C1 segment of cervical spinal cord (tissue), 14 donors: ENCODE measurements around the gene ADGRG1.
"Not testable (repeated sequence)": the region's sequence is repeated elsewhere in the genome, so short reads cannot be mapped to it uniquely, and the experiment has no call there.

Source experiments
- DNase-seq, 14 donors: peaks; one replicate each; lab custom pipeline; 2025; lab: John Stamatoyannopoulos, UW

Gene ADGRG1

GRCh38 chr16:57698812-57699405 lies 70.5 kb downstream of the ADGRG1 start:
- no peak for DNase-seq

- DNase-seq: no peak
Measured at GRCh38 chr16:57699481-57699880, 71.1 kb downstream of the ADGRG1 start.

GRCh38 chr16:57699899-57700298 lies 71.5 kb downstream of the ADGRG1 start:
- no peak for DNase-seq

- DNase-seq: no peak
Measured at GRCh38 chr16:57700781-57701551, 72.5 kb downstream of the ADGRG1 start.

GRCh38 chr16:57701759-57702371 lies 73.4 kb downstream of the ADGRG1 start:
- no peak for DNase-seq

GRCh38 chr16:57703416-57704010 lies 75.1 kb downstream of the ADGRG1 start:
- no peak for DNase-seq

GRCh38 chr16:57704011-57704904 lies 75.8 kb downstream of the ADGRG1 start:
- DNase-seq: no peak

- no peak for DNase-seq
Measured at GRCh38 chr16:57704905-57705852, 76.7 kb downstream of the ADGRG1 start.

- DNase-seq: no peak
Measured at GRCh38 chr16:57706717-57707116, 78.3 kb downstream of the ADGRG1 start.

GRCh38 chr16:57707331-57707730 lies 78.9 kb downstream of the ADGRG1 start:
- no peak for DNase-seq

- no peak for DNase-seq
Measured at GRCh38 chr16:57708168-57708567, 79.7 kb downstream of the ADGRG1 start.

- DNase-seq: no peak
Measured at GRCh38 chr16:57709663-57710062, 81.2 kb downstream of the ADGRG1 start.

GRCh38 chr16:57711346-57711745 lies 82.9 kb downstream of the ADGRG1 start:
- peak in 1 of 14 donors; percentile 4 for DNase-seq

- no peak for DNase-seq
Measured at GRCh38 chr16:57711993-57712392, 83.6 kb downstream of the ADGRG1 start.

- DNase-seq: not testable (repeated sequence)
Measured at GRCh38 chr16:57712569-57712968, 84.1 kb downstream of the ADGRG1 start.

- DNase-seq: no peak
Measured at GRCh38 chr16:57713596-57713995, 85.2 kb downstream of the ADGRG1 start.

- DNase-seq: no peak
Measured at GRCh38 chr16:57714047-57714446, 85.6 kb downstream of the ADGRG1 start.
